Stimulated activated naive CD8-positive, alpha-beta T cell treated with anti-CD3 and anti-CD28 coated beads, Interleukin-15, Interleukin-2, amounts not matched to agents 100 ng/mL and 50 ng/mL, for 24 hours (primary cell): ENCODE data around the gene NTSR2.
A peak's percentile ranks its signal among the peaks of the same experiment; 100 is the strongest.

Source experiments
- H3K27ac Mint-ChIP-seq: one replicate; pipeline ENCODE4 v1.8.0; 2021; ENCODE audit warnings: mild to moderate bottlenecking, mixed read lengths
- H3K27me3 Mint-ChIP-seq: one replicate; pipeline ENCODE4 v1.8.0; 2021; ENCODE audit warnings: mixed read lengths
- H3K36me3 Mint-ChIP-seq: one replicate; pipeline ENCODE4 v1.8.0; 2021; ENCODE audit warnings: low read depth, mixed read lengths
- H3K4me1 Mint-ChIP-seq: one replicate; pipeline ENCODE4 v1.8.0; 2021; ENCODE audit warnings: low read depth, mixed read lengths
- H3K4me3 Mint-ChIP-seq: one replicate; pipeline ENCODE4 v1.8.0; 2021; ENCODE audit warnings: mild to moderate bottlenecking, mixed read lengths
- H3K9me3 Mint-ChIP-seq: one replicate; pipeline ENCODE4 v1.8.0; 2021; ENCODE audit warnings: mixed read lengths

The NTSR2 gene

DNA sequence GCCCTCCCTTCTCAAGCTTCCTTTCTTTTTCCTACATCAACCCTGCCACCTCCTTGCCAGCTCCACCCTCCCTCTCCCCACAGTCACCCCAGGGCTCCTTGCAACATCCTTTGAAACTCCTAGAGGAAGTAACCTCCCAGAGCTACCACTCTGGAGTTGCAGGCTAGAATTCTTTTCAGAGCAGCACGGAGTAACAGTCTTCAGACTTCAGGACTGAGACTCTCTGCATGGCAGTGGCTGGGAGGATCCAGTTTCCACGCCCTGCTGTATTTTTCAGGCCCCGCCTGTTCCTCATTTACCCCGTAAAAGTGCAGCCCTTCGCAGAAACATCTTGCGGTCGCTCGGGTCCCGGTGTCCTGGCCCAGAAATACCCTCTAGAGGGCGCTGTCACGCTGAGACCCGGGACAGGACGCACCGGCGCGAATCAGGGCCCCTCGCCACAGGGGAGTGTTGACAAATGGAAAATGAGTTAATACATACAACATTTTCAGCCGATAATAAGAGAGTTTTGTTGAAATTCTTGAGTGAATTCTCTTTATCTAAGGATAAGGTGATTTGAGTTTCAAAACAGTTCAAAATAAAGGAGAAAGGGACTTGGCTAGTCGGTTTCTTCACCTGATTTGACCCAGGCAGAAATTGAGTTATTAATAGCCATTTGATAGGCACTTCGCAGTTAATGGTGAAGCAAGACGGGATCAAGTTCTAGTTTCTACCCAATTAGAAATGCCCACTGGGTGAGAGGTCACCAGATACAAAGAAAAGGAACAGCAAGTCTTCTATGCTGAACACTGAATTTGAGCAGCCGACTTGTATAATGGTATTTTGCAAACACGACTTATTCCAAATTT is 18.5 kb upstream of the NTSR2 start:
- Mint-ChIP-seq H3K27me3 (no peaks in the 10 kb centered on the region), H3K4me1 (peaks cover 12% of the 10 kb centered on the region), H3K4me3 (peak overlapping the region; percentile 27), H3K27ac (peak overlapping the region; percentile 62), H3K36me3 (no peaks in the 10 kb centered on the region), H3K9me3 (no peaks in the 10 kb centered on the region)

DNA sequence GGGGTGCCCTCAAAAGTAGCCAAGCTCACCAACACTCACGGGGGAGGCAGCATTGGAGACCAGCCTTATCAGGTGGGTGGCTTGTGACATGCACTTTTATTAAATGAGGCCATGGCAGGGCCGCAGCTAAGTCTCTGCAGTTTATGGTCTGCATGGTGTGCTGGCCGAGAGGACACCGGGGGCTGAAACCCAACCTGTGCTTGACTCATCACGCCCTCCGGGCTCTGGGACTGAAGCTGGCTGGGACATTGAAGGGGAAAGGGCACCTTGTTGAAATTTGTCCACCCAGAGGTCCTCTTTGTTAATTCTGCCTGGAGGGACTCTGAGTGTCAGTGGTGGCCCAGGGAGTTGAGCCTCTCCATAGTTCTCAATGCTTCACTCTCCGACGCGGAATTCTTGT is 17.7 kb upstream of the NTSR2 start:
- no peak overlapping the region for H3K4me3 Mint-ChIP-seq
- H3K27me3 Mint-ChIP-seq, result no peaks in the 10 kb centered on the region
- H3K27ac Mint-ChIP-seq, result no peak overlapping the region
- H3K9me3 Mint-ChIP-seq, result no peaks in the 10 kb centered on the region
- peaks cover 12% of the 10 kb centered on the region for H3K4me1 Mint-ChIP-seq
- H3K36me3 Mint-ChIP-seq, result no peaks in the 10 kb centered on the region

DNA sequence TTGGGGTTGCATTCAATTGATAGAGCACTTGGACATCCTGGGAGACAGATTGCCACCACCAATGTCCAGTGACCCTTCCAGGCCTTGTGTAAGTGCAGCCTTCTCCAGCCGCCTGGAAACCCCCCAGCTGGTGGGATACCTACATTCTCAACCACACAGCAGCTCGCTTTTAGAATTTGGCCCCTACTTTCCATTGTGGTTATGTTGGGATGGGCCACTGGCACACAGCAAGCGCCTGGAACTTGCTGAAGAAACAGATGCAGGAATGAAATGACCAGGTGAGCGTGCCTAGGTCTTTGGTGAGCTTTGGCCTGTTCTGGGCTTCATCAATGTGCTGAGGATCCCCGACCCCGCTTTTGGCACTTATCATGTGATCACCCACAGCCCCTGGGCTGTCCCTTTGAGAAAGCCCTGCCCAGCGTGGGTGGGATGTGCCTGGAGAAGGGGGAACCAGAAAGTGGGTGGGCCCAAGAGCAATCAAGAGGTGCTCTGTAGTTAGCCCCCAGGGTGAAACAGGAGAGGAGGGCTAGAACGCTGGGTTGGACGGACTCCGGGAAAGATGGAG is 16.0 kb upstream of the NTSR2 start:
- H3K36me3 Mint-ChIP-seq, result no peaks in the 10 kb centered on the region
- no peak overlapping the region for H3K27ac Mint-ChIP-seq
- H3K9me3 Mint-ChIP-seq, result no peaks in the 10 kb centered on the region
- H3K27me3 Mint-ChIP-seq, result no peaks in the 10 kb centered on the region
- peaks cover 12% of the 10 kb centered on the region for H3K4me1 Mint-ChIP-seq
- H3K4me3 Mint-ChIP-seq, result no peak overlapping the region

DNA sequence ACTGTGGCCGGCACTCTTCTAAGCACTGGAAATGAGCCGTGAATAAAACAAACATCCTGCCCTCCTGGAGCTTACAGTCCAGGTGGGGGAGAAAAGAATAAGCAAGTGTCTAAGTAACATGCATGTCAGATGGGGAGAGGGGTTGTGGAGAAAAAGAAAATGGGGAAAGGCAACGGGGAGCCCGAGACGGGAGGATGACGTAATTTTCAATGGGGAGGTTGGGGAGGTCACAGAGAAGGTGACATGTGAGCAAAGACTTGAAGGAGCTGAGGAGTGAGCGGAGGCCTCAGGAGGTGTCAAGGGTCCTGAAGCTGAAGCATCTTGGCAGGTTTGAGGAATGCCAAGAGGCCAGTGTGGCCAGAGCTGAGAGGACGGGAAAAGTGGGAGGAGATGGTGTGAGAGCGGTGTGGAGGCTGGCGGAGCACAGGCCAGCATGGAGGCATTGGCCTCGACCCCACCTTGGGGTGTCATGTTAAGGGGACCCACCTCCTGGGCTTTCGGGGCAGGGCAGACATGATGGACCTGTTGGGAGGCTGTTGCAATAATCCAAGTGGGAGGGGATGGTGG is 15.0 kb upstream of the NTSR2 start:
- H3K36me3 Mint-ChIP-seq, result no peaks in the 10 kb centered on the region
- H3K27ac Mint-ChIP-seq, result no peak overlapping the region
- H3K27me3 Mint-ChIP-seq, result no peaks in the 10 kb centered on the region
- H3K4me3 Mint-ChIP-seq, result no peak overlapping the region
- peaks cover 12% of the 10 kb centered on the region for H3K4me1 Mint-ChIP-seq
- H3K9me3 Mint-ChIP-seq, result no peaks in the 10 kb centered on the region

DNA sequence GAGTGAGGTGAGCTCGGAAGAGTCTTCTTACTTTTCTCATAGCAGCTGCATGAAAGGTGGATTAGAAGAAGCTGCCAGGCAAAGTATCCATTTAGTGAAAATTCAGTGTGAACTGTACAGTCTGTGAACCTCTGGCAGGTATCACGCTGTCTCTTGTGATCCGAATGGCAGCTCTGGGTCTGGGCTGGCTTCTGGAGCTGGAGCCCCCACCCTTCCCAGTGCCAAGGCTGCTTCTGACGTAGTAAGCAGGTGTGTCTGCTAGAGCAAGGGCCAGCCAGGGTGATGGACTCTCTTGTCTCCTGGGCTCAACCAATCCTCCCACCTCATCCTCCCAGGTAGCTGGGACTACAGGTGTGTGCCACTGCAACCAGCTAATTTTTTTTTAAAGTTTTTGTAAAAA is 14.0 kb upstream of the NTSR2 start:
- H3K4me3 Mint-ChIP-seq, result no peak overlapping the region
- H3K4me1 Mint-ChIP-seq, result peaks cover 12% of the 10 kb centered on the region
- H3K36me3 Mint-ChIP-seq, result no peaks in the 10 kb centered on the region
- no peak overlapping the region for H3K27ac Mint-ChIP-seq
- H3K9me3 Mint-ChIP-seq, result no peaks in the 10 kb centered on the region
- H3K27me3 Mint-ChIP-seq, result peaks cover 2% of the 10 kb centered on the region

DNA sequence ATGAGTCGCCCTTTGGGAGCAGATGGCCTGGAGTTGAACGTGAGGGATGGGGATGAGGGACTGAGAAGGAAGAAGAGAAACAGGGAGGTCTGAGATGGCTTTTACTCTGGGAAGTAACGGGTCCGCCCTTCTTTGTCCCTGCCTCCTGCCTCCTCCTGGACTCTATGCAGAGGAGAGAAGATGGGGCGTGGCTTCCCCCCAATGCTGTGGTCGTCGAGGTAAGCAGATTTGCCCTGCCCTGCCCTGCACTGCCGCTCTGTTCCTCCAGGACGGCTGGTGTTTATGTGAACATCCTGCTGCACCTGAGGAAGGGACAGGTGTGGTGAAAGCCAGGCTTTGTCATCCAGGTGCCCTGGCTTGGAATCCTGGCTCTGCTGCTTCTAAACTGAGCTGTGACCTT is 13.5 kb upstream of the NTSR2 start:
- no peak overlapping the region for H3K27ac Mint-ChIP-seq
- H3K4me3 Mint-ChIP-seq, result no peak overlapping the region
- peaks cover 3% of the 10 kb centered on the region for H3K27me3 Mint-ChIP-seq
- H3K36me3 Mint-ChIP-seq, result no peaks in the 10 kb centered on the region
- H3K4me1 Mint-ChIP-seq, result peaks cover 8% of the 10 kb centered on the region
- no peaks in the 10 kb centered on the region for H3K9me3 Mint-ChIP-seq

DNA sequence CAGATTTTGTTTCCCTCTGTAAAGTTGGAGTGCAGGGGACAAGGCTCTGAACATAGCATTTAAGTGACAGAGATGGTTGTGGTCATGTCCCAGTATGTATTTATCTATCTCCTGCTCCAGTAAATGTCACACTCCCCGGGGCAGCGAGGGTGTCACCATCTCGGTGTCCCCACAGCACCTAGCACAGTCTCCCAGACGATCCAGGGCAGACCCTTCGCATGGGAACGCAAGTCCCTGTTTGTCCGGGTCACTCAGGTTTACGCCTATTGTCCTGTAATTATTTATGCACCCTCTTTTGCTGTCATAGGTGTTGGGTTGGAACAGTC is 12.6 kb upstream of the NTSR2 start:
- Mint-ChIP-seq H3K27ac (no peak overlapping the region), H3K36me3 (no peaks in the 10 kb centered on the region), H3K4me1 (no peaks in the 10 kb centered on the region), H3K9me3 (no peaks in the 10 kb centered on the region), H3K4me3 (no peak overlapping the region), H3K27me3 (peaks cover 7% of the 10 kb centered on the region)

DNA sequence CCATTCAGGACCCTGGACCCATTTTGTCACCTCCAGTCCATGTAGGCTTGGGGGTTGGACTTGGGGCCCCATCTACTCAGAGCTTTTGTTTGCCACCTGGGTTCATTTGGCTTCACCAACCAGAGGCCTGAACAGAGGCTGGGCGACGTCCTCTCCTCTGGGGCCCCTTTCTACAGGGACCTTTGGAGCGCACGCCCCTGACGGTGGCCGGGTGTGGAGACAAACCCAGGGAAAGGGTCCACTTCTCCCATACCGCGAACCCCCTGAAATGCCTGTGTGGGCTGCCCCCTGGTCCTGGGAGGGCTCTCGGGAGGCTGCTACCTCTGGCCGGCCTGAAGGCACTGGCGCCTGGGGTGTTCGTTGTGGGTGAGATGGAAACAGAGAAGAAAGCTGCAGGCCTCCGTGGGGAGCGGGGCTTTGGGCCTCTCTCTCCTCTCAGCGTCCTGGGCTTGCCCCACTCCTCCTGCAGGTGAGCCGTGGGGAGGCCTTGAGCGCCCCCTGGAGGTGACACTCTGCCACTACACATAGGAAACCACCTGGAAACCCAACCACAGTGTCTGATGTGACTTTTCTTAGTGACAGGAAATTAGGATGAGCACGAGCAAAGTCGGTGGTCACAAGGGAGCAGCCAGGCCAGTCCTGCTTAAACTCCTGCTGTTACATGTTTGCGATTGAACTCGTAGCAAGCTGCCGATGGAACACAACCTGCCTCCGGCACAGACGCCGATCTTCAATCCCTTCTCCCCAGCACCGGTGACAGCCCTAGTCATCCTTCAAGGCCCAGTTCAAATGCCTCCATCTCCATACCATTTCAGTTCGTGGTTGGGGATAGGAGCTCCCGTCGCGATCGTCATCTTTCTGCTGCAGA is 12.0 kb upstream of the NTSR2 start:
- Mint-ChIP-seq H3K4me3 (no peak overlapping the region), H3K27me3 (peaks cover 11% of the 10 kb centered on the region), H3K27ac (no peak overlapping the region), H3K9me3 (no peaks in the 10 kb centered on the region), H3K4me1 (no peaks in the 10 kb centered on the region), H3K36me3 (no peaks in the 10 kb centered on the region)

DNA sequence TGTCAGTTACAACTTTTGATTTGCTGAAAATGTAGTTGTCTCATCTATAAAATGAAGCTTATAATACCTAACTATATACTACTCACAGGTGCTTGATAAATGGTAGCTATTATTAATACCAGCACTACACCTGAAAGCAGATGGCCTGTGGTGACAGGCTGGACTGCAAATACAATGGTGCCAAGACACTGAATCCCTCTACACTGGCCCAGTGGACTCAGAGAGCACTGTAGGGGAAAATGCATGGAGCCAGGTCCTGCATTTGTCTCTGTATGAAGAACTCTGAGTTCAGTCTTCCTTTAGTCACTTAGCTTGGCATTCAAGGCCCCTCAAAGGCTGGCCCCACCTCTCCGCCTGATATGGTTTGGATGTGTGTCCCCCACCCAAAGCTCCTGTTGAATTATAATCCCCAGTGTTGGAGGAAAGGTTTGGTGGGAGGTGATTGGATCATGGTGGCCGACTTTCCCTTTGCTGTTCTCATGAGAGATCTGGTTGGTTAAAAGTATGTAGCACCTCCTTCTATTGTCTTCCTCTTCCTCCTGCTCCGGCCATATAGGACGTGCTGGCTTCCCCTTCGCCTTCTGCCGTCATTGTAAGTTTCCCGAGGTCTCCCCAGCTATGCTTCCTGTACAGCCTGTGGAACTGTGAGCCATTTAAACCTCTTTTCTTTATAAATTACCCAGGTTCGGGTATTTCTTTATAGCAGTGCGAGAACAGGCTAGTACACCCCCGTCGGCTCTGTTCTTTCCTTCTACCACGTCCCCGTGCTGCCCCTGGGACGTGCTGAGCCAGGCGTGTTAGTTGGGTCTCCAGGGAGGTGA is 11.1 kb upstream of the NTSR2 start:
- Mint-ChIP-seq H3K27ac (no peak overlapping the region), H3K4me1 (no peaks in the 10 kb centered on the region), H3K4me3 (no peak overlapping the region), H3K36me3 (no peaks in the 10 kb centered on the region), H3K27me3 (peaks cover 19% of the 10 kb centered on the region), H3K9me3 (no peaks in the 10 kb centered on the region)

DNA sequence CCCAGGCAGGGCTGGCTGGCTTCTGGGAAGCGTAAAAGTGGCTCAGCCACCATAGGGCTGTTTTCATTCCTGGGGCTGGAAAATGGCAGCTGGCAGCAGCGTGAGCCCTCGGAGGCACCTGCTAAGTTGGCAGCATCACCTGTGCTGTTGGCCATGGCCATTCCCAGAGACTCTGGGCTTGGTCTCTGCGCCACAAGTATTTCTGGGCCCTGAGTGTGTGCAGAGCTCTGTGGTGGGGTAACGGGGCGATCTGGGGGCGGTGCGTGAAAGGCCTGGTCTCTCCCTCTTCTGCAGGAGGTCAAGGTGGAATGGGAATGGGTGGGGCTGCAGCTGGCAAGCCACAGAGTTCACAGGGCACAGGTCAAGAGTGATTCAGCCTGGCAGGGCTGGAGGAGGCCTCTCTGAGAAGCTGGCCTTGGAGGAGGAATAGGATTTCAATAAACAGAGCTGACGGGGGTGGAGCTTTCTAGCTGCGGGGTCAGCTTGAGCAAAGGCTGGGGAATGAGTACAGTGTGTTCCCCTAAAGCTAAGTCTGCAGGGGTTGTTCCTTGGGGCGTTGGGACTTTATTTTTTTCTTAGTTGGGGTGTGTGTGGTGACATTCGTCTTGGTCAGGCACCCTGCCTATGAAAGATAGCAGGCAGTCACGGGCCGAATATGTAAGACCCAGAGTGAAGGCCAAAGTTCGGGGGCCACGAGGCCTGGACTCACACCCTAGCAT is 10.3 kb upstream of the NTSR2 start:
- Mint-ChIP-seq H3K27ac (no peak overlapping the region), H3K4me3 (no peak overlapping the region), H3K27me3 (peaks cover 25% of the 10 kb centered on the region)

DNA sequence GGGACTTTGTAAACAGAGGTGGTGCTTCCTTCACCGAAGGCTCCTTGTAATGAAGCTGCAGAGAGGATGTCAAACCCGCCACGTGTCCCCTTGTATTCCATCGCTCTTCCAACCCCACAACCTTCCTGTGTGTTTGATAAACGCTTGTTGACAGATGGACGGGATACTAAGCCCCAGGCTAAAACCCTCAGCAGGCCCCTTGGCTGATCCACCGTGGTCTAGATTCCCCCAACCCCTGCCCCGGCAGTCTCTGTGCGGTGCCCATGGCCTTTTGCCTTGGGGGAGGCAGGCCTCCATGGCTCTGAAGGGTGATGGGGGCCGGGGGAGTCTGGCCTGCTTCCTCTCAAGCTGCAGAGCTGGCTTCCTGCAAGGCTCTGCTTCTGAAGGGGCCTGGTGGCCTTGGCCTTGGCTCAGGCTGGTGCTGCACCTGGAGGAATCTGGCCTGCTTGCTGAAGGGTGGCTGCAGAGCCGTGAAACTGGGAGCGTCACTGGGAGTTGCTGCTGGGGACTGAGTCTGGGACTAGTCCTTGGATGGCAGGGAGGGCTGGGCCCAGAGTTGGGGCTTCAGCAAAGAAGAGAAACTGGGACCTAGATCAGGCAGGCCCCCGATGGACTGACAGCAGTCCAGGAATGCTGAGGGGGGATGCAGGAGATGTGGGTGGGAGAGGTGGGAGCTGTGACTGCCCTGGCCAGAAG is 9.6 kb upstream of the NTSR2 start:
- H3K27me3 Mint-ChIP-seq, result peaks cover 32% of the 10 kb centered on the region
- no peak overlapping the region for H3K27ac Mint-ChIP-seq
- H3K36me3 Mint-ChIP-seq, result no peaks in the 10 kb centered on the region
- H3K4me3 Mint-ChIP-seq, result no peak overlapping the region
- H3K9me3 Mint-ChIP-seq, result no peaks in the 10 kb centered on the region
- no peaks in the 10 kb centered on the region for H3K4me1 Mint-ChIP-seq

More for the DNA sequence above, 10.3 kb upstream of the NTSR2 start:
- H3K9me3 Mint-ChIP-seq, result no peaks in the 10 kb centered on the region
- H3K4me1 Mint-ChIP-seq, result no peaks in the 10 kb centered on the region
- H3K36me3 Mint-ChIP-seq, result no peaks in the 10 kb centered on the region

DNA sequence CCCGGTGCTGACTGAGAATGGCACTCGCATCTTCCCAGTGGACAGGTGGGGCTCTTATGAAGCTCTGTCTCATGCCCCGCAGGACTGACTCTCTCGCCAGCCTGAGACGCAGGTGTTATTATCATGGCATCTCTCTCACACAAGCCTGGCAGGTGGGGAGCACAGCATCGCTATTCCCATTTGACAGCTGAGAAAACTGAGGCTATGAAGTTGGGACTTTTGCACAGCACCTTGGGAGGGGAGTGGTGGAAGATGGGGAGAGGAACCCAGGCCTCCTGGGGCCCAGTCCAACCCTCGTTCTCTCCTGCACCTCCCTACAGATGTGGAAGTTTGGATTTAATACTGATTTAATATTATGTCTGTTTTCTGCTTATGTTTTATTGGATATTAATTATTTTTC is 9.0 kb upstream of the NTSR2 start:
- no peaks in the 10 kb centered on the region for H3K36me3 Mint-ChIP-seq
- no peaks in the 10 kb centered on the region for H3K9me3 Mint-ChIP-seq
- no peak overlapping the region for H3K4me3 Mint-ChIP-seq
- no peaks in the 10 kb centered on the region for H3K4me1 Mint-ChIP-seq
- peaks cover 32% of the 10 kb centered on the region for H3K27me3 Mint-ChIP-seq
- H3K27ac Mint-ChIP-seq, result no peak overlapping the region

DNA sequence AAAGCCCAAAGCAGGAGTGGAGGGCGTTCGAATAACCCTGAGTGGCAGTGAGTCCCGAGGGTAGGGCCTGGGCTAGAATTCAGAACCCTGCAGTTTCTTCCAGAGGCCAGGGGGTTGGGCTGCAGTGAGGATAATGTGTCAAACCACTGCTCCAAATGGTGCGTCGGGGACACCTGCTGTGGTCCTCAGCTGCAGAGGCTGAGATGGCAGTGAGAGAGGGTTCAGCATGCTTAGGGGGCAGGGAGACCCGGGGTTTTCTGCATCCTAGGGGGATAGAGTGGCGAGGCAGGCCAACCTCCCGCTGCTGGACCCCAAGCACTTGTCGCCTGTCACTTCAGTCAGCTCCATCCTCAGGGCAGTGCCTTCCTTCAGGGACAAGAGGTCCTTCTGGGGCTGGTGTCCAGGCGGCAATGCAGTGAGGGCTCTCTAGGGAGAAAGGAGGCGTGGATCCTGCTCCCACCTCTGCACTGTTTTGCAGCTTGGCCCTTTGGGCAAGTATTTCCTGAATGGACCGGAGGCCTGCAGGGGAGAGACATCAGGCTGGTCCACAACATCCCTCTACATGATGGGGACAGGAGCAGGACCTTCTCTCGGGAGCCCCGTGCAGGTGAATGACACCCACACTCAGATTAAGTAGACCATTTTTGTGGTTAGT is 8.4 kb upstream of the NTSR2 start:
- Mint-ChIP-seq H3K27ac (no peak overlapping the region), H3K36me3 (no peaks in the 10 kb centered on the region), H3K4me1 (no peaks in the 10 kb centered on the region), H3K4me3 (no peak overlapping the region), H3K27me3 (peaks cover 32% of the 10 kb centered on the region), H3K9me3 (no peaks in the 10 kb centered on the region)
